ENCODE measurements around the gene TBPL1.

The TBPL1 gene

DNA sequence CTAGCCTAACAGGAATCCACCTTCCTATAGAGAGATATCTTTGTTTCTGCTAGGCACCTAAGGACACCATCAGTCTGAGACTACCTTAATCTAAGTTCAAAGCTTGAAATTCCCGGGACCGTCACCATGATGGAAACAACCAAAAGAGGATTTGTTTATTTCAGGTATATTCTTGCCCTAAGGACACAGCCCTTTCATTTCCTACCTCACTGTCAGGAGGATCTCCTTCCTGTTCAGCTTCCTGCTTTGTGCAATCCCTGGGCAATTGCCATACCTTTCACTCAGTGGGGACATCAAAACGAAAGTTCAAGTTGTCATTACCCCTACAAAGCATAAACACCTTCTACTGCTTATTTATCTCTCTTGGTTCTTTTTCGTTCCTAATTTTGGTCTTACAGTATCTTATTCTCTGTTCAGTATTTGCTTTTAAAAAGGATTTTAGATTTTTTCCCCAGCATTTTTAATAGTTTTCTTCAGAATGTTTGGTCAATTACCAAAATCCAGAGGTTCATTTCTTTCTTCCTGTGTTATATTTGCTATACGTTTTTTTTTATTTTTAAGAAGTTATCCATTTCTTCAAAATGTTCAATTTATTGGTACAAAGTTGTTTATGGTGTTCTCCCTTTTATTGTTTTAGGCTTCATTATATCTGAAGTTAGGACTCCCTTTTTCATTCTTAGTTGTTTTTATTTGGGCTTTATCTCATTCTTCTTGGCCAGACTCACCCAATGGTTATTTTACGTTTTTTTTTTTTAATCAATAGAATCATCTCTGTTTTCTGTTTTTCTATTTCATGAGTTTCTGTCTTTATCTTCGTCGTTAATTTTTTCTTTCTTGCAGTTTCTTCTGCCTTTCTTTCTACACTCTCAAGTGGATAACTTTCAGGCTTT, 13.0 kb upstream of the TBPL1 start:
- TF ChIP-seq, protein P1, sequence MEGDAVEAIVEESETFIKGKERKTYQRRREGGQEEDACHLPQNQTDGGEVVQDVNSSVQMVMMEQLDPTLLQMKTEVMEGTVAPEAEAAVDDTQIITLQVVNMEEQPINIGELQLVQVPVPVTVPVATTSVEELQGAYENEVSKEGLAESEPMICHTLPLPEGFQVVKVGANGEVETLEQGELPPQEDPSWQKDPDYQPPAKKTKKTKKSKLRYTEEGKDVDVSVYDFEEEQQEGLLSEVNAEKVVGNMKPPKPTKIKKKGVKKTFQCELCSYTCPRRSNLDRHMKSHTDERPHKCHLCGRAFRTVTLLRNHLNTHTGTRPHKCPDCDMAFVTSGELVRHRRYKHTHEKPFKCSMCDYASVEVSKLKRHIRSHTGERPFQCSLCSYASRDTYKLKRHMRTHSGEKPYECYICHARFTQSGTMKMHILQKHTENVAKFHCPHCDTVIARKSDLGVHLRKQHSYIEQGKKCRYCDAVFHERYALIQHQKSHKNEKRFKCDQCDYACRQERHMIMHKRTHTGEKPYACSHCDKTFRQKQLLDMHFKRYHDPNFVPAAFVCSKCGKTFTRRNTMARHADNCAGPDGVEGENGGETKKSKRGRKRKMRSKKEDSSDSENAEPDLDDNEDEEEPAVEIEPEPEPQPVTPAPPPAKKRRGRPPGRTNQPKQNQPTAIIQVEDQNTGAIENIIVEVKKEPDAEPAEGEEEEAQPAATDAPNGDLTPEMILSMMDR (conservative IDR thresholded peaks at IDR 0.05; ENCODE audit: low read depth), result no peak
- ChIA-PET POLR2A (ENCODE audit: low non-redundant PET) (no interaction called here), CTCF (interaction anchor here (2.1 kb wide), 1 partner anchor 123 kb away, joined by 8 read pairs; no protein-coding TSS in a partner anchor)
- DNase-seq (ENCODE audit: low spot score), result no peak
- no peak overlapping the region for H3K27ac ChIP-seq

DNA sequence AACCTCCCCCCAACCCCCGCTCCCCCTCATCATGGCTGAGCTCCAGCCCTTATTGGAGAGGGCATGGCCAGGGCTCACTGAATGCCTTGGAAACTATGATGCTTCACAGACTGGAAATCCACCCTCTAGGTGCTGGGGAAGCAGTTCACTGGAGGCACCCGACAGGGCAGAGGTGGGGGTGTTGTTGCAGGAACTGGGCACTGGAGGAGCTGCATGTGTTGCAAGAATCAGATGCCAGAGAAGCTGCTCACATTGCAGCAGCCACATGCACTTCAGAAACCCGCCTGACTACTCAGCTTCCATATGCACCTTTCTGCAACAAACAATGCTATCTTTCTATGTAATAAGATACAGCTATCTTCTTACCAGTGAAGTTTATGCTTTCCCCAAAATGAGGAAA, 7.9 kb upstream of the TBPL1 start:
- CTCF ChIA-PET, result interaction anchor here (0.5 to 0.7 kb wide), 3 partner anchors 147 to 179 kb away, joined by 4 to 7 read pairs (median 4); no protein-coding TSS in a partner anchor
- TF ChIP-seq, protein P1 (conservative IDR thresholded peaks at IDR 0.05; ENCODE audit: low read depth), result no peak
- POLR2A ChIA-PET (ENCODE audit: low non-redundant PET), result no interaction called here
- no peak overlapping the region for H3K27ac ChIP-seq
- DNase-seq (ENCODE audit: low spot score), result no peak

DNA sequence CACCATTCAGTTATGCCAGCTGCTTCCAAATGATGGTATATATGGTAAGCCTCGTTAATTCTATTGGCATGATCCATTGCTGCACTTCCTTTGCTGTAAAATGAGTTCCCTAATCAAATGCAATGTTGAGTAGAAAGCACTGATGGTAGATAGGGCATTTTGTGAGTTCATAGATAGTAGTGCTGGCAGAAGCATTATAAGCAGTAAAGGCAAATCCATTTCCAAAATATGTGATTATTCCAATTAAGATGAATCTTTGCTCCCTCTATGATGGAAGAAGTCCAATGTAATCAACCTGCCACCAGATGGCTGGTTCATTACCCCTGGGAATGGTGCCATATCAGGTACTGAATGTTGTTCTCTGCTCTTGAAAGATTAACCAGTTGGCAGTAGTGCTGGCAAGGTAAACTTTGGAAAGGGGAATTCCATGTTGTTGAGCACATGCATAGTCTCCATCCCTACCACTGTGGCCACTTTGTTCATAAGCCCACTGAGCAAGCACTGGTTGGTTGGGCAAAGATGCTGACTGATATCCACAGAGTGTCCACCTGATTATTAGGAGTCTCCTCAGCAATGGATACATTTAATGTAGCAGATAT, 5.6 kb upstream of the TBPL1 start:
- H3K27ac ChIP-seq, result no peak overlapping the region
- no peak for DNase-seq (ENCODE audit: low spot score)
- TF ChIP-seq, protein P1 (conservative IDR thresholded peaks at IDR 0.05; ENCODE audit: low read depth), result no peak
- ChIA-PET CTCF (no interaction called here), POLR2A (ENCODE audit: low non-redundant PET) (no interaction called here)

DNA sequence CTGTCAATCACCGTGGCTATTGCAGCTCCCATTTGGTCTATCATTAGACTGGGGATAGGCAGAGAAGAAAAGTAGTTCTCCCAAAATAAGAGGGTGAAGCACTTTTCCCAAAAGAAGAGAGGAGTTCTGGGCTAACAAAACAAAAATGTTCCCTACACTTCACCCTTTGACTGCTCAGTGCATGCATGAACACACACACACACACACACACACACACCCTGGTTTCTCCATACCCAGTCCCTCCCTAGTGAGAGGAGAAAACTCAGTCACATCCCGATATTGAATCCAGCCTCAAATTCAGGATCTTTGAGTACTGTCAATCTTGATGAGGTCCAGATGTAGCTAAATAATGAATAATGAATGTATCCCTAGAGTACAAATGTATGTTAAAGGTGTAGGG, 4.6 kb upstream of the TBPL1 start:
- H3K27ac ChIP-seq, result no peak overlapping the region
- TF ChIP-seq, protein P1 (conservative IDR thresholded peaks at IDR 0.05; ENCODE audit: low read depth), result no peak
- CTCF ChIA-PET, result interaction anchor here (1.1 kb wide), 1 partner anchor 25 kb away, joined by 5 read pairs; no protein-coding TSS in a partner anchor
- no peak for DNase-seq (ENCODE audit: low spot score)
- POLR2A ChIA-PET (ENCODE audit: low non-redundant PET), result no interaction called here

DNA sequence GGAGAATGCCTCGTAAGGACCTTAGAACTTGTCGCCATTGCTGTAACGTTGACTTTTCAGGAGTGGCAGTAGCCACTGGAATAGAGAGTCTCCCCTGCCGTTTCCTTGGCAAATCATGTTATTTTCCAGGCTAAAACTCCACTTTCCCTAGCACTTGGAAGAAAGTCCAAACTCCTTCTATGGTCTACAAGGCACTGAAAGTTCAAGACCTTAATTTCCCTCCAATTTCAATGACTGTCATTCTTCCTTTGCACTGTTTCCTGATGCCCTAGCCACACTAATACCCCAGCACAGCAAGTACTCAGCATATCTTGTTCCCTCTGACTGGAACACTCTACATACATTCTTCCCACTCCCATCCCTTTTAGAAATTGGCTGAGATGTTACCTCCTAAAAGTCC, 1.8 kb upstream of the TBPL1 start:
- H3K27ac ChIP-seq, result no peak overlapping the region
- DNase-seq (ENCODE audit: low spot score), result no peak
- TF ChIP-seq, protein P1 (conservative IDR thresholded peaks at IDR 0.05; ENCODE audit: low read depth), result no peak
- CTCF ChIA-PET, result interaction anchor here (0.6 kb wide), 2 partner anchors 52 to 1163 kb away, joined by 3 to 5 read pairs; no protein-coding TSS in a partner anchor
- POLR2A ChIA-PET (ENCODE audit: low non-redundant PET), result no interaction called here

DNA sequence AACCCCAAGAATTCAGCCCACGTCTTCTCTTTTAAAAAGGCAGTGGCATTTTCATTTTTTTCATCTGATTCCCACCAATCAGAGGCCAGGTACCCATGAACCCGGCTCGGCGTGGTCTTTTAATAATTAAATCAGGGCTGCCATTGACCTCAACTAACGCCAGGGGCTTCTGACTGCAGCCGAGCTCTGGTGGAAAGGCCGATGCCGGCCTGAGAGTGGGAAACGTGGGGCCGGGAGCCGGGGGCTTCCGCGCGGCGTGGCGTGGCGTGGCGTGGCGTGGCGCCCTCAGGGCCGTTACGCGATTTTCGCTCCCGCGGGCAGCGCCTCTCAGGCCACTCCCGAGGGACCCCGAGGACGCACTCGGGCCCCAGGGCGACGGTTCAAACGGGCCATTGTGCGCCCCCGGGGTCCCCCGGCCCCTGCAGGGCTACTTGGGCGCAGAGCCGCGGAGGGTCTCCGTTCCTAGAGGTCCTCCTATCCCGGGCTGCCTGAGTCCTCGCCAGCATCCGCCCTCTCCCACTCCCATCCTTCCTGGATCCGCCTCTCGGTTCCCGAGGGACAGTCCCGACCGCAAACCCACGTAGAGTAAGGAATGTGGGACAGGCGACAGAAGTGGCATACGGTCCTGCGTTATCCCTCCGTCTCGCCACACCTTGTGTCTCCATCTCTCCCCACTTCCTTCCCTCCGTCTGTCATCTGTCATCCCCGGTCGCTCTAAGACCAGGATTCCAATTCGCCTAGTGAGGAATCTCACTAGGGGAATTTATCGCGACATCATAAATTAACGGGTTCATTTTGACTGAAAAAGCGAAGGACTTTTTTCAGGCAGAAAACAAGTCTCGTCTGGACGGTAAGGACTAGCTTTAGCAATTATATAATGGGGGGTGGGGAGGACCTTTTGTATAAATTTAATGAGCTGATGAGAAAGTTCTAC, 876 bp upstream of the TBPL1 start:
- POLR2A ChIA-PET (ENCODE audit: low non-redundant PET), result no interaction called here
- TF ChIP-seq, protein P1 (conservative IDR thresholded peaks at IDR 0.05; ENCODE audit: low read depth), result peak; percentile 34
- peak overlapping the region; percentile 92 for H3K27ac ChIP-seq
- CTCF ChIA-PET, result interaction anchor here (0.6 to 1.3 kb wide), 6 partner anchors 28 to 1502 kb away, joined by 3 to 5 read pairs (median 4); no protein-coding TSS in a partner anchor
- peak; percentile 73 for DNase-seq (ENCODE audit: low spot score)

Measured in RWPE1 (cell line).